A549 (cell line): ENCODE results near the gene UNC5B. TPM values are rescaled to one million over a fixed set of nuclear protein-coding genes. Genes with fewer than 3 reads are reported as not detected.
A peak's percentile ranks its signal among the peaks of the same experiment; 100 is the strongest.

Experiments used
- ATAC-seq, 2 experiments: fragments of 200-7000 bp in 1 of 2; fragments of >200 bp in 1 of 2; cut with Nextera tagmentation in 1 of 2; cut with Tn5 transposase in 1 of 2; 3 replicates each; pipeline versions ENCODE4 v1.8.0 to v1.9.1; 2018 to 2020; ENCODE audit warnings: mild to moderate bottlenecking in 1 of 2, moderate library complexity in 1 of 2
- CTCF ChIA-PET: fragments of 300-600 bp; sonication (Branson Sonifier 250); formaldehyde crosslinking; extraction: SDS; loops from one replicate; lab custom pipeline; 2021; ENCODE audit warnings: antibody characterized with exemption, inconsistent platforms; lab: Yijun Ruan, JAX
- POLR2A ChIA-PET: fragments of 350-600 bp; formaldehyde crosslinking; extraction: SDS; loops from one replicate; lab custom pipeline; 2021; ENCODE audit warnings: antibody characterized with exemption, inconsistent platforms; lab: Yijun Ruan, JAX
- DNase-seq, 2 experiments: peaks; one replicate each; pipeline versions ENCODE4 v3.0.0 to v3.0.0-alpha.2; 2011 to 2016; ENCODE audit warnings: low read depth in 1 of 2, low spot score in 1 of 2
- FAIRE-seq: peaks from 2 replicates; lab custom pipeline; 2011; peaks lifted over from hg19 to GRCh38; lab: Jason Lieb, UNC
- H3K27ac ChIP-seq, 2 experiments: fragments of >200 bp; sonication (Bioruptor Twin); formaldehyde crosslinking; 3 replicates each; pipeline ENCODE4 v1.5.1; 2016 to 2017
- H3K4me1 ChIP-seq: fragments of >200 bp; sonication (Bioruptor Twin); formaldehyde crosslinking; 3 replicates; pipeline ENCODE4 v1.6.1; 2016
- H3K4me2 ChIP-seq: fragments of >200 bp; sonication (Bioruptor Twin); formaldehyde crosslinking; 3 replicates; pipeline ENCODE4 v1.6.1; 2016
- H3K4me3 ChIP-seq: fragments of >200 bp; sonication (Bioruptor Twin); formaldehyde crosslinking; 3 replicates; pipeline ENCODE4 v1.5.1; 2016
- H3K9me3 ChIP-seq: fragments of >200 bp; sonication (Bioruptor Twin); formaldehyde crosslinking; 3 replicates; pipeline ENCODE4 v1.6.1; 2016
- ATOH8 ChIP-seq: fragments of 250-450 bp; sonication (Bioruptor Pico); IDR thresholded peaks from 2 replicates; pipeline ENCODE4 v1.5.0; 2020; ENCODE audit warnings: low read depth, mild to moderate bottlenecking, moderate library complexity
- CBX2 ChIP-seq: fragments of 200-600 bp; sonication (generic); IDR thresholded peaks from 2 replicates; pipeline ENCODE4 v1.6.1; 2016; ENCODE audit warnings: low read depth, mild to moderate bottlenecking, borderline replicate concordance
- CEBPB ChIP-seq, 2 experiments: fragments of >200 bp in 1 of 2; sonication (Bioruptor Twin) in 1 of 2; formaldehyde crosslinking in 1 of 2; IDR thresholded peaks; 2 replicates each; pipeline ENCODE4 v1.6.1; 2012 to 2016
- E2F6 ChIP-seq: IDR thresholded peaks from 2 replicates; pipeline ENCODE4 v1.6.1; 2012; ENCODE audit warnings: low read depth, borderline replicate concordance
- EP300 ChIP-seq, 2 experiments: fragments of >200 bp; sonication (Bioruptor Twin); formaldehyde crosslinking; IDR thresholded peaks; 2 replicates in 1 of 2; 3 replicates in 1 of 2; pipeline ENCODE4 v1.6.1; 2016 to 2017
- HOXA7 ChIP-seq: fragments of 250-450 bp; sonication (Bioruptor Pico); IDR thresholded peaks from 2 replicates; pipeline ENCODE4 v1.5.0; 2020; ENCODE audit warnings: mild to moderate bottlenecking, moderate library complexity
- JUN ChIP-seq, 2 experiments: fragments of >200 bp; sonication (Bioruptor Twin); formaldehyde crosslinking; IDR thresholded peaks; 2 replicates in 1 of 2; 3 replicates in 1 of 2; pipeline ENCODE4 v1.6.1; 2016 to 2017
- JUNB ChIP-seq: fragments of >200 bp; sonication (Bioruptor Twin); formaldehyde crosslinking; IDR thresholded peaks from 2 replicates; pipeline ENCODE4 v1.6.1; 2016
- NPAS2 ChIP-seq: fragments of 250-450 bp; sonication (Bioruptor Pico); IDR thresholded peaks from 2 replicates; pipeline ENCODE4 v1.8.0; 2022; ENCODE audit warnings: mild to moderate bottlenecking, moderate library complexity, borderline replicate concordance
- PBX3 ChIP-seq: IDR thresholded peaks from 2 replicates; pipeline ENCODE4 v1.6.1; 2012
- RNF2 ChIP-seq: fragments of 200-600 bp; sonication (generic); IDR thresholded peaks from 2 replicates; pipeline ENCODE4 v1.6.1; 2016; ENCODE audit warnings: low read depth, mild to moderate bottlenecking, antibody characterized with exemption, moderate library complexity, borderline replicate concordance
- SMC3 ChIP-seq: fragments of >200 bp; sonication (Bioruptor Twin); formaldehyde crosslinking; IDR thresholded peaks from 3 replicates; pipeline ENCODE4 v1.6.1; 2018; ENCODE audit warnings: inconsistent platforms
- SREBF2 ChIP-seq: fragments of 450-650 bp; IDR thresholded peaks from 2 replicates; pipeline ENCODE4 v1.6.1; 2014; ENCODE audit warnings: mild to moderate bottlenecking, moderate library complexity
- TP53 ChIP-seq: fragments of 250-450 bp; sonication (Bioruptor Pico); IDR thresholded peaks from 2 replicates; pipeline ENCODE4 v1.5.0; 2021; ENCODE audit warnings: mild to moderate bottlenecking, moderate library complexity
- ZNF302 ChIP-seq: fragments of 250-450 bp; sonication (Bioruptor Pico); IDR thresholded peaks from 2 replicates; pipeline ENCODE4 v1.9.0; 2021; ENCODE audit warnings: inconsistent platforms, mild to moderate bottlenecking, moderate library complexity
- WGBS: methylation state at CpG from one replicate; pipeline ENCODE4 v1.1.6; 2017; ENCODE audit errors: missing lambda C conversion rate; 5-methylcytosine and 5-hydroxymethylcytosine counted together
- polyA plus RNA-seq, 4 experiments: library from polyadenylated mRNA; depleted of rRNA in 3 of 4; stranded (reverse); fragments of >200 nt; fragmentation: RNase III in 1 of 4; extraction: RNeasy Plus Mini Kit Qiagen cat#74134 plus additional on column Dnase treatment in 1 of 4; gene quantifications; 2 replicates in 3 of 4; 3 replicates in 1 of 4; pipeline ENCODE4 v1.2.3, GENCODE V29; 2011 to 2017

Gene UNC5B
- polyA plus RNA-seq, 2 of the 4 experiments (the other 2 are of a cell fraction): 0.14 to 1.0 TPM

- TF ChIP-seq SMC3 (no peak), PBX3 (0 out of 2 replicates have a peak, but pooled peaks have one; percentile 16), ZNF302 (CRISPR knock-in tag) (no peak), CBX2 (no peak), E2F6 (no peak), SREBF2 (no peak), RNF2 (no peak), NPAS2 (CRISPR knock-in tag) (no peak), HOXA7 (no peak)
Measured at GRCh38 chr10:71342573-71343391, 130.4 kb downstream of the UNC5B start (continued).

GRCh38 chr10:71343392-71343773 lies 131.0 kb downstream of the UNC5B start:
- FAIRE-seq (no peak), ATAC-seq (peak in 1 of 2 experiments; percentile 55; a peak in 3 of 6 replicates), DNase-seq (peak; percentile 32 to 51)
- TF ChIP-seq EP300 (IDR thresholded peaks at IDR 0.05) (peak in 1 of 2 experiments; percentile 39; a peak in 1 of 5 replicates), CEBPB (IDR thresholded peaks at IDR 0.05) (peak in 1 of 2 experiments; percentile 18; a peak in 1 of 4 replicates), JUN (IDR thresholded peaks at IDR 0.05) (0 out of 5 replicates have a peak, but pooled peaks of 1 of the 2 experiments have one; percentile 34), JUNB (peak; percentile 61), TP53 (CRISPR knock-in tag) (no peak)
- 78% methylated on average over 5 of the region's 5 CpGs for WGBS
- peak overlapping the region; percentile 51 for H3K4me2 ChIP-seq
- H3K27ac ChIP-seq: peak overlapping the region; percentile 80 to 92
- no peak overlapping the region for H3K4me3 ChIP-seq
- H3K4me1 ChIP-seq: peaks cover 79% of the 10 kb centered on the region
- POLR2A ChIA-PET: interaction anchor here (0.8 to 1.9 kb wide), 2 partner anchors 24 to 34 kb away, joined by 7 to 9 read pairs; partner anchors contain the start of gene SLC29A3
- H3K9me3 ChIP-seq: no peaks in the 10 kb centered on the region
- CTCF ChIA-PET: interaction anchor here (0.7 to 3.9 kb wide), 10 partner anchors 9 to 225 kb away, joined by 3 to 26 read pairs (median 3); partner anchors contain the start of genes CDH23 and SLC29A3

- peak overlapping the region; percentile 80 to 92 for H3K27ac ChIP-seq
- no peak overlapping the region for H3K4me3 ChIP-seq
- peaks cover 79% of the 10 kb centered on the region for H3K4me1 ChIP-seq
- ChIA-PET POLR2A (interaction anchor here (1.9 kb wide), 1 partner anchor 33 kb away, joined by 7 read pairs; no protein-coding TSS in a partner anchor), CTCF (interaction anchor here (0.7 to 3.9 kb wide), 9 partner anchors 10 to 265 kb away, joined by 3 to 26 read pairs (median 4); partner anchors contain the start of genes CDH23 and SLC29A3)
- DNase-seq (no peak), ATAC-seq (no peak), FAIRE-seq (no peak)
- TF ChIP-seq JUN (IDR thresholded peaks at IDR 0.05) (no peak), ATOH8 (no peak)
- H3K9me3 ChIP-seq: no peaks in the 10 kb centered on the region
- 91% methylated on average over 9 of the region's 9 CpGs for WGBS
- peak overlapping the region; percentile 51 for H3K4me2 ChIP-seq
Measured at GRCh38 chr10:71344154-71344925, 132.0 kb downstream of the UNC5B start.
